GM23338 (cell line): ENCODE results near the gene C1QTNF5. TPM values are rescaled to one million over a fixed set of nuclear protein-coding genes. Genes with fewer than 3 reads are reported as not detected.

Experiments
- ATAC-seq: fragments of 200-7000 bp; cut with Tn5 transposase; 3 replicates; pipeline ENCODE4 v1.9.1; 2020
- DNase-seq: peaks from one replicate; pipeline ENCODE4 v3.0.0-alpha.2; 2015; ENCODE audit warnings: low spot score
- H2AFZ ChIP-seq: fragments of 200-600 bp; sonication (generic); 2 replicates; pipeline ENCODE4 v1.8.0; 2016; ENCODE audit warnings: antibody characterized with exemption, mild to moderate bottlenecking, moderate library complexity
- H3F3A ChIP-seq: fragments of 200-600 bp; sonication (generic); replicated peaks from 2 replicates; pipeline ENCODE4 v1.8.0; 2017; ENCODE audit warnings: antibody characterized with exemption, mixed run types, low read depth
- H3K27ac ChIP-seq: fragments of 200-600 bp; sonication (generic); 2 replicates; pipeline ENCODE4 v1.6.1; 2016; ENCODE audit warnings: low read depth
- H3K27me3 ChIP-seq: fragments of 200-600 bp; sonication (generic); 2 replicates; pipeline ENCODE4 v1.8.0; 2016; ENCODE audit warnings: mild to moderate bottlenecking, mixed run types, moderate library complexity; ENCODE audit not compliant: insufficient read depth
- H3K36me3 ChIP-seq: fragments of 200-600 bp; sonication (generic); 2 replicates; pipeline ENCODE4 v1.8.0; 2016; ENCODE audit warnings: mild to moderate bottlenecking; ENCODE audit not compliant: insufficient read depth
- H3K4me1 ChIP-seq: fragments of 200-600 bp; sonication (generic); 2 replicates; pipeline ENCODE4 v1.8.0; 2016; ENCODE audit warnings: mild to moderate bottlenecking, moderate library complexity; ENCODE audit not compliant: insufficient read depth
- H3K4me2 ChIP-seq: fragments of 200-600 bp; sonication (generic); 2 replicates; pipeline ENCODE4 v1.7.1; 2017; ENCODE audit warnings: mixed run types
- H3K4me3 ChIP-seq: fragments of 200-600 bp; sonication (generic); 2 replicates; pipeline ENCODE4 v1.6.1; 2016; ENCODE audit warnings: mixed run types
- H3K79me2 ChIP-seq: fragments of 200-600 bp; sonication (generic); replicated peaks from 2 replicates; pipeline ENCODE4 v1.8.0; 2017; ENCODE audit warnings: mild to moderate bottlenecking; ENCODE audit not compliant: insufficient read depth
- H3K9me2 ChIP-seq: fragments of 200-600 bp; sonication (generic); 2 replicates; pipeline ENCODE4 v1.8.0; 2017; ENCODE audit not compliant: insufficient read depth
- H4K20me1 ChIP-seq: fragments of 200-600 bp; sonication (generic); replicated peaks from 2 replicates; pipeline ENCODE4 v1.8.0; 2017; ENCODE audit warnings: mild to moderate bottlenecking; ENCODE audit not compliant: insufficient read depth
- H3K27ac Mint-ChIP-seq: 2 replicates; pipeline ENCODE4 v1.8.0; 2020; ENCODE audit warnings: inconsistent platforms, mild to moderate bottlenecking, moderate library complexity, mixed read lengths
- H3K27me3 Mint-ChIP-seq: 3 replicates; pipeline ENCODE4 v1.8.0; 2022; ENCODE audit warnings: low read depth, mild to moderate bottlenecking, moderate library complexity, mixed read lengths, inconsistent platforms; ENCODE audit not compliant: insufficient read depth, poor library complexity
- H3K36me3 Mint-ChIP-seq: 3 replicates; pipeline ENCODE4 v1.8.0; 2021; ENCODE audit warnings: low read depth, mild to moderate bottlenecking, inconsistent platforms, moderate library complexity, mixed read lengths
- H3K4me1 Mint-ChIP-seq: 3 replicates; pipeline ENCODE4 v1.8.0; 2020; ENCODE audit warnings: mild to moderate bottlenecking, inconsistent platforms, mixed read lengths
- H3K4me3 Mint-ChIP-seq: 3 replicates; pipeline ENCODE4 v1.8.0; 2021; ENCODE audit warnings: moderate library complexity, mild to moderate bottlenecking, inconsistent platforms, mixed read lengths
- H3K9me3 Mint-ChIP-seq: 3 replicates; pipeline ENCODE4 v1.8.0; 2020; ENCODE audit warnings: moderate library complexity, mild to moderate bottlenecking, inconsistent platforms, mixed read lengths
- CREB1 ChIP-seq: fragments of 250-450 bp; sonication (Bioruptor Pico); IDR thresholded peaks from 2 replicates; pipeline ENCODE4 v1.5.0; 2020; ENCODE audit warnings: low read depth, mild to moderate bottlenecking, moderate library complexity
- CTCF ChIP-seq, 2 experiments: fragments of 200-600 bp in 1 of 2; sonication (generic) in 1 of 2; conservative IDR thresholded peaks; 2 replicates each; pipeline versions ENCODE4 v1.5.1 to v1.6.1; 2016 to 2017; ENCODE audit warnings: antibody characterized with exemption in 2 of 2, low read depth in 2 of 2, mild to moderate bottlenecking in 2 of 2, moderate library complexity in 1 of 2
- ETS1 ChIP-seq: IDR thresholded peaks from 2 replicates; pipeline ENCODE4 v1.6.1; 2016; ENCODE audit warnings: antibody characterized with exemption
- JUNB ChIP-seq: IDR thresholded peaks from one replicate; pipeline ENCODE4 v1.6.1; 2016; ENCODE audit warnings: antibody characterized with exemption; ENCODE audit not compliant: unreplicated experiment
- NANOG ChIP-seq: IDR thresholded peaks from 2 replicates; pipeline ENCODE4 v1.6.1; 2016; ENCODE audit warnings: antibody characterized with exemption, borderline replicate concordance
- POLR2AphosphoS5 ChIP-seq: IDR thresholded peaks from 2 replicates; pipeline ENCODE4 v1.6.1; 2016; ENCODE audit warnings: antibody characterized with exemption, low read depth
- STAT1 ChIP-seq: IDR thresholded peaks from one replicate; pipeline ENCODE4 v1.6.1; 2016; ENCODE audit warnings: antibody characterized with exemption; ENCODE audit not compliant: unreplicated experiment
- ZNF114 ChIP-seq: fragments of 250-450 bp; sonication (Bioruptor Pico); IDR thresholded peaks from 2 replicates; pipeline ENCODE4 v1.5.0; 2020; ENCODE audit warnings: mild to moderate bottlenecking, moderate library complexity
- ZNF462 ChIP-seq: fragments of 250-450 bp; sonication (Bioruptor Pico); IDR thresholded peaks from 2 replicates; pipeline ENCODE4 v1.5.0; 2020; ENCODE audit warnings: mild to moderate bottlenecking, moderate library complexity
- polyA plus RNA-seq: library from polyadenylated mRNA; unstranded; fragments of >200 nt; fragmentation: Nextera tagmentation; extraction: Ambion mirVana; gene quantifications from 2 replicates; pipeline ENCODE4 v1.2.1, GENCODE V29; 2016
- total RNA-seq: library from RNA; depleted of rRNA; stranded (reverse); fragments of >200 nt; shearing (Covaris generic); gene quantifications from 2 replicates; pipeline ENCODE4 v1.2.3, GENCODE V29; 2014

The C1QTNF5 gene
- total and polyA plus RNA-seq, 2 experiments from 2014 or later = 1.9 TPM

GRCh38 chr11:119303227-119303718 lies 37.4 kb downstream of the C1QTNF5 start (continued):
- TF ChIP-seq ZNF462 (CRISPR knock-in tag) (no peak), ZNF114 (CRISPR knock-in tag) (no peak)

GRCh38 chr11:119300198-119300964 lies 40.3 kb downstream of the C1QTNF5 start:
- H3K4me3 ChIP-seq = no peak overlapping the region
- Mint-ChIP-seq H3K36me3 (peaks cover 80% of the 10 kb centered on the region), H3K4me1 (0 out of 3 replicates have a peak, but pooled peaks cover 3% of the 10 kb centered on the region), H3K4me3 (no peak overlapping the region), H3K27ac (no peak overlapping the region), H3K9me3 (no peaks in the 10 kb centered on the region; the same call in 2 of the 3 replicates), H3K27me3 (no peaks in the 10 kb centered on the region)
- no peak overlapping the region for H2AFZ ChIP-seq
- H3K27ac ChIP-seq = no peak overlapping the region
- H3K9me2 ChIP-seq = no peaks in the 10 kb centered on the region
- peaks cover 3% of the 10 kb centered on the region; the same call in 1 of the 2 replicates for H3F3A ChIP-seq
- no peak for TF ChIP-seq ETS1
- no peak for TF ChIP-seq CTCF (conservative IDR thresholded peaks at IDR 0.05; ENCODE audit: low read depth in 2 of 2)
- no peak for TF ChIP-seq CREB1 (CRISPR knock-in tag)
- no peak for TF ChIP-seq POLR2AphosphoS5
- no peak for TF ChIP-seq ZNF114 (CRISPR knock-in tag)
- no peak for TF ChIP-seq JUNB
- TF ChIP-seq STAT1 = no peak
- TF ChIP-seq NANOG = no peak
- DNase-seq (no peak), ATAC-seq (no peak)
- H3K4me1 ChIP-seq = no peaks in the 10 kb centered on the region
- no peaks in the 10 kb centered on the region for H3K27me3 ChIP-seq
- peaks cover 63% of the 10 kb centered on the region for H3K36me3 ChIP-seq
- peaks cover 11% of the 10 kb centered on the region for H4K20me1 ChIP-seq
- 0 out of 2 replicates have a peak, but pooled peaks cover 6% of the 10 kb centered on the region for H3K79me2 ChIP-seq
- no peak overlapping the region for H3K4me2 ChIP-seq
